Endothelial cell (in vitro differentiated cells): ENCODE data around the gene CECR2. TPM values are rescaled to one million over a fixed set of nuclear protein-coding genes. Genes with fewer than 3 reads are reported as not detected.

Experiments
- DNase-seq: peaks from one replicate; pipeline ENCODE4 v3.0.0; 2021; ENCODE audit warnings: low spot score
- H3K27ac Mint-ChIP-seq: one replicate; pipeline ENCODE4 v1.8.0; 2021; ENCODE audit warnings: mixed read lengths, inconsistent platforms; ENCODE audit not compliant: unreplicated experiment
- H3K27me3 Mint-ChIP-seq: one replicate; pipeline ENCODE4 v1.8.0; 2021; ENCODE audit warnings: mild to moderate bottlenecking, moderate library complexity, mixed read lengths, inconsistent platforms; ENCODE audit not compliant: unreplicated experiment
- H3K36me3 Mint-ChIP-seq: one replicate; pipeline ENCODE4 v1.8.0; 2021; ENCODE audit warnings: mild to moderate bottlenecking, low read depth, mixed read lengths, inconsistent platforms; ENCODE audit not compliant: unreplicated experiment
- H3K4me1 Mint-ChIP-seq: one replicate; pipeline ENCODE4 v1.8.0; 2021; ENCODE audit warnings: mild to moderate bottlenecking, mixed read lengths, inconsistent platforms; ENCODE audit not compliant: unreplicated experiment
- H3K4me3 Mint-ChIP-seq: one replicate; pipeline ENCODE4 v1.8.0; 2021; ENCODE audit warnings: mild to moderate bottlenecking, mixed read lengths, inconsistent platforms; ENCODE audit not compliant: unreplicated experiment
- H3K9me3 Mint-ChIP-seq: one replicate; pipeline ENCODE4 v1.8.0; 2021; ENCODE audit warnings: mixed read lengths, inconsistent platforms; ENCODE audit not compliant: unreplicated experiment
- total RNA-seq: library from RNA; stranded (reverse); fragmentation: NEBNext Ultra II Directional; extraction: Animal tissue kit (Norgen Biotek cat#: 25700); gene quantifications from one replicate; pipeline ENCODE4 v1.2.1, GENCODE V29; 2021; ENCODE audit not compliant: unreplicated experiment
- TF ChIP-seq, protein P1 (sequence below): fragments of 200-600 bp; sonication (generic); IDR thresholded peaks from one replicate; pipeline ENCODE4 v1.5.0; 2021; ENCODE audit warnings: antibody characterized with exemption; ENCODE audit not compliant: unreplicated experiment

Gene CECR2
- total RNA-seq, 1 donor from 2014 or later, result 65.3 TPM

GRCh38 chr22:17429516-17429915 is 60.3 kb downstream of the CECR2 start:
- H3K27ac Mint-ChIP-seq, result no peak overlapping the region
- TF ChIP-seq, protein P1, sequence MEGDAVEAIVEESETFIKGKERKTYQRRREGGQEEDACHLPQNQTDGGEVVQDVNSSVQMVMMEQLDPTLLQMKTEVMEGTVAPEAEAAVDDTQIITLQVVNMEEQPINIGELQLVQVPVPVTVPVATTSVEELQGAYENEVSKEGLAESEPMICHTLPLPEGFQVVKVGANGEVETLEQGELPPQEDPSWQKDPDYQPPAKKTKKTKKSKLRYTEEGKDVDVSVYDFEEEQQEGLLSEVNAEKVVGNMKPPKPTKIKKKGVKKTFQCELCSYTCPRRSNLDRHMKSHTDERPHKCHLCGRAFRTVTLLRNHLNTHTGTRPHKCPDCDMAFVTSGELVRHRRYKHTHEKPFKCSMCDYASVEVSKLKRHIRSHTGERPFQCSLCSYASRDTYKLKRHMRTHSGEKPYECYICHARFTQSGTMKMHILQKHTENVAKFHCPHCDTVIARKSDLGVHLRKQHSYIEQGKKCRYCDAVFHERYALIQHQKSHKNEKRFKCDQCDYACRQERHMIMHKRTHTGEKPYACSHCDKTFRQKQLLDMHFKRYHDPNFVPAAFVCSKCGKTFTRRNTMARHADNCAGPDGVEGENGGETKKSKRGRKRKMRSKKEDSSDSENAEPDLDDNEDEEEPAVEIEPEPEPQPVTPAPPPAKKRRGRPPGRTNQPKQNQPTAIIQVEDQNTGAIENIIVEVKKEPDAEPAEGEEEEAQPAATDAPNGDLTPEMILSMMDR, result no peak
- DNase-seq, result no peak
- no peak overlapping the region for H3K4me3 Mint-ChIP-seq
- H3K36me3 Mint-ChIP-seq, result no peaks in the 10 kb centered on the region
- no peaks in the 10 kb centered on the region for H3K9me3 Mint-ChIP-seq
- peaks cover 44% of the 10 kb centered on the region for H3K4me1 Mint-ChIP-seq
- H3K27me3 Mint-ChIP-seq, result peaks cover 2% of the 10 kb centered on the region

DNA sequence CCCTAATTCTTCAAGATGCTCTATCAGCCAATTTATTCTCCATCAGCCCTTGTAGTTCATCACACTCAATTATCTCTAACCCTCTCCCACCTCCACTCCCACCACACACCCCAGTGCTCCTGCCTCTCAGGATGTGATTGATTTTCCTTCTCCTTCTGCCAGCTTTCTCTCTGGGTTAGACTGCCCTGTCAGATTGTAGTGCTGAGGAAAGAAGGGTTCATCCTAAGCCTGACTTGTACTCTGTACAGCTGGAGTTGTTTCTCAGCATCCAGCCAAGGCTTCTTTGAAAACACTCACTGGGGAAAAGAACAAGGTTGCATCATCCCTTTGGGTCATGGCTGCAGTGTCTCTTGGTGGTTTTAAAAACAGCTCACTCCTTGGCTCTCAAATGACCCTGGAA is 61.2 kb downstream of the CECR2 start:
- TF ChIP-seq, protein P1, result no peak

GRCh38 chr22:17431179-17431578 is 61.9 kb downstream of the CECR2 start:
- TF ChIP-seq, protein P1, result no peak
- H3K36me3 Mint-ChIP-seq, result no peaks in the 10 kb centered on the region
- peaks cover 3% of the 10 kb centered on the region for H3K27me3 Mint-ChIP-seq
- no peaks in the 10 kb centered on the region for H3K9me3 Mint-ChIP-seq
- no peak overlapping the region for H3K4me3 Mint-ChIP-seq
- no peak overlapping the region for H3K27ac Mint-ChIP-seq
- no peak for DNase-seq
- H3K4me1 Mint-ChIP-seq, result peaks cover 45% of the 10 kb centered on the region

More for the DNA sequence above, 61.2 kb downstream of the CECR2 start:
- Mint-ChIP-seq H3K27ac (no peak overlapping the region), H3K4me3 (no peak overlapping the region), H3K9me3 (no peaks in the 10 kb centered on the region), H3K27me3 (peaks cover 3% of the 10 kb centered on the region), H3K4me1 (peaks cover 50% of the 10 kb centered on the region), H3K36me3 (no peaks in the 10 kb centered on the region)
- no peak for DNase-seq

DNA sequence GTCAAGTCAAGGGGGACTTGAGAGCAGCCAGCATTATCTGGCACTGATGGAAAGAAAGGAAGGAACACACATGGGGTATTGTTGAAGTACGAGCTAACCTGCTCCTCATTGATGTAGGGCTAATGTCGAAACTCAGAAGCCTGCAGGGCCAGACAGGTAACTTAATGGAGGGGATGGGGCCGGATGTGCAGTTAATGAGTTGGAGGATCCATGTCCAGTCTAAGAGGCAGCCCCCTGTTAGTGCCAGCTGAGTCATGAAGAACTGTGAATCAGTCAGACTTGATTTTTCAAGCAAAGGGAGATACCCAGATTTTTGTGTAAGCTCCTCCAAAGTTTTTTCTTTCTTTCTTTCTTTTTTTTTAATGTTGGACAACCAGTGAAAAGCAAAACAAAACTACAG is 65.6 kb downstream of the CECR2 start:
- H3K4me1 Mint-ChIP-seq, result peaks cover 43% of the 10 kb centered on the region
- H3K27me3 Mint-ChIP-seq, result peaks cover 1% of the 10 kb centered on the region
- no peaks in the 10 kb centered on the region for H3K36me3 Mint-ChIP-seq
- TF ChIP-seq, protein P1, result no peak
- DNase-seq, result no peak
- H3K27ac Mint-ChIP-seq, result no peak overlapping the region
- no peak overlapping the region for H3K4me3 Mint-ChIP-seq
- no peaks in the 10 kb centered on the region for H3K9me3 Mint-ChIP-seq

DNA sequence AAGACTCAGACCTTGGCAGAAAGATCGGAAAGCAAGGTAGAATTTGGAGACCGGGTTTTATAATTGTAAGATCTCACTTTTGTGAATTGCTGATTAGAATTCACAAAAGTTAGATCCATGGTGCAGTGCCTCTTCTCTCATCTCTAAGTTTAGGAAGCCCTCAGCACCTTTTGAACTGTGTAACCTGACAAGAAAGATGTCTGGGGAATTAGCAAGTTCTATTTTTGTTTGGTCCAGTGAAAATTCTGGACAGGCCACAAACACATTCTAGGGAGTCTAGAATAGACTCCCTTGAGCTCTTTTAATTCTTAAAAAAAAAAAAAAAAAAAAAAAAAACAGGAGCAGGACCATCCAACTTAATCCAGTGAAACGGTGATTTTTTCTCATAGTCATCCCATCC is 66.1 kb downstream of the CECR2 start:
- Mint-ChIP-seq H3K4me1 (peaks cover 40% of the 10 kb centered on the region), H3K4me3 (no peak overlapping the region), H3K27me3 (peaks cover 1% of the 10 kb centered on the region), H3K9me3 (no peaks in the 10 kb centered on the region), H3K36me3 (no peaks in the 10 kb centered on the region), H3K27ac (no peak overlapping the region)
- no peak for DNase-seq
- TF ChIP-seq, protein P1, result no peak
